Activated CD4-positive, alpha-beta T cell treated with anti-CD3 and anti-CD28 coated beads, Interleukin-2, amount 50 U/mL, for 4 hours (primary cell): Measurements from ENCODE around the gene SEC16B.

Experiments
- DNase-seq, 2 experiments: peaks; one replicate each; pipeline ENCODE4 v3.0.0-alpha.2; 2020

Gene SEC16B

DNA sequence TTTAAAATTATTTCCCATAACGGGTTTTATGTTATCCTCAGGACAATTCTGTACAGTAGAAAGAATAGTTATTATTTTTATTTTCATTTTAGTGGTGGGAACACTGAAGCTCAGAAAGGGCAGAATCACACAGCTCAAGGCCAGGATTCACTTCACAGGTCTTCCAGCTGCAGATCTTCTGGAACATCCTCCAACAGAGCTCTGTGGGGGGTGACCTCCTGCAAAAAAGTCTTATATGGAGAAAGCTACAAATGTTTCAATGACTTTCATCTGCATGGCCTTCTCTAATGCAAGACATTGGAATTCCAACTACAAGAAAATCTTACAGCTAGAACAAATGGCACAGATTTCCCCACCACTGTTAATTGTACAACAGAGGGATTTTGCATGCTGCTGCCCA, 64.2 kb downstream of the SEC16B start:
- DNase-seq, result no peak

GRCh38 chr1:177902266-177902665, 67.6 kb downstream of the SEC16B start:
- DNase-seq, result no peak

GRCh38 chr1:177897998-177898654, 71.7 kb downstream of the SEC16B start:
- DNase-seq, result no peak

DNA sequence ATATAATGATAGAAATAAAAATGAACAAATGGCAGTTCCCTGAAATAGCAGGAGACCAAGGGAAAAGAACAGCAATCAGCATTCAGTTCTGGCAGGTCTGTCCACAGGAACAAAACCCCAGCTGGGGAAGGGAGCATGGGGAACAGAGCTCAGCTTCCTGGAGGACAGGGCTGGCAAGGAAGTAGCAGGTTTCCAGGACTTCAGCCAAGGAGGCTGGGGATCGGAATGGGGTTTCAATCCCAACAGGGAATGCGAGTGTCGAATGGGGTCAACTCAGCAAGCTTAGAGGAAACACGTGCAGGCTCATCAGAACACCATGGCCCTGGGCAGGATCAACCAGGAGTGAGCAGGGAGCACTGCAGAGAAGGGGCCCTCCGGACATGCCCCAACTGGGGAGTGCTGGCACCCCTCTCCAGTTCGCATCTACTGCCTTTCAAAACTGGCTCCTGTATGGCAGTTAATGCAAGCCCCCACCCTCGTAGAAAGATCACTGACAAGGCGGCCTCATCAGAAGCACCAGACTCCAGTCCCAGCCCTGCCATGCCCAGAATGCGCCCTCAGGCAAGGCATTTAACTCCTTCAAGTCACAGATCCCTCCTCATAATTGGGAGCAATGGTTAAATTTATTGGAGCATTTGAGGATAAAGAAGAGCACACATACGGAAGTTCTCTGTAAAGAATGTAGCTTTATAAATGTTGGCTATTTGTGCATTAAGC, 72.4 kb downstream of the SEC16B start:
- no peak for DNase-seq
